Ascending aorta (tissue), 2 donors: ENCODE results near the gene GRM1. TPM values are rescaled to one million over a fixed set of nuclear protein-coding genes. Genes with fewer than 3 reads are reported as not detected.

Experiments
- DNase-seq, 2 donors: peaks; one replicate each; pipeline ENCODE4 v3.0.0-alpha.2; 2019; ENCODE audit warnings: low spot score in 2 of 2
- H3K27ac ChIP-seq, 2 donors: fragments of 200-600 bp; sonication (generic); one replicate each; pipeline ENCODE4 v1.5.1; 2016 to 2017; ENCODE audit warnings: mild to moderate bottlenecking in 1 of 2
- H3K27me3 ChIP-seq: fragments of 200-600 bp; sonication (generic); one replicate; pipeline ENCODE4 v1.5.1; 2017
- H3K36me3 ChIP-seq, 2 donors: fragments of 200-600 bp; sonication (generic); one replicate each; pipeline ENCODE4 v1.5.1; 2016
- H3K4me1 ChIP-seq, 2 donors: fragments of 200-600 bp; sonication (generic); one replicate each; pipeline ENCODE4 v1.5.1; 2016 to 2017; ENCODE audit warnings: mild to moderate bottlenecking in 1 of 2
- H3K4me3 ChIP-seq, 2 donors: fragments of 200-600 bp; sonication (generic); one replicate each; pipeline ENCODE4 v1.5.1; 2016 to 2017; ENCODE audit warnings: mild to moderate bottlenecking in 1 of 2
- H3K9me3 ChIP-seq, 2 donors: fragments of 200-600 bp; sonication (generic); one replicate each; pipeline ENCODE4 v1.5.1; 2016
- intact Hi-C: fragments of 100-400 bp; cut with DNase I; formaldehyde crosslinking; loops from one replicate; pipeline ENCODE4 v1.15.1; 2023
- total RNA-seq: library from RNA; depleted of rRNA; stranded (reverse); fragments of >200 nt; gene quantifications from one replicate; pipeline ENCODE4 v1.1.0, GENCODE V29; 2016
- TF ChIP-seq, protein P1 (sequence below), 3 experiments: fragments of 200-600 bp in 2 of 3; fragments of 450-650 bp in 1 of 3; sonication (generic) in 2 of 3; IDR thresholded peaks; one replicate each; pipeline ENCODE4 v1.5.1; 2016 to 2019; ENCODE audit warnings: antibody characterized with exemption in 3 of 3, mild to moderate bottlenecking in 1 of 3, moderate library complexity in 1 of 3

GRM1 gene
- total RNA-seq, 1 donor from 2014 or later = not detected

DNA sequence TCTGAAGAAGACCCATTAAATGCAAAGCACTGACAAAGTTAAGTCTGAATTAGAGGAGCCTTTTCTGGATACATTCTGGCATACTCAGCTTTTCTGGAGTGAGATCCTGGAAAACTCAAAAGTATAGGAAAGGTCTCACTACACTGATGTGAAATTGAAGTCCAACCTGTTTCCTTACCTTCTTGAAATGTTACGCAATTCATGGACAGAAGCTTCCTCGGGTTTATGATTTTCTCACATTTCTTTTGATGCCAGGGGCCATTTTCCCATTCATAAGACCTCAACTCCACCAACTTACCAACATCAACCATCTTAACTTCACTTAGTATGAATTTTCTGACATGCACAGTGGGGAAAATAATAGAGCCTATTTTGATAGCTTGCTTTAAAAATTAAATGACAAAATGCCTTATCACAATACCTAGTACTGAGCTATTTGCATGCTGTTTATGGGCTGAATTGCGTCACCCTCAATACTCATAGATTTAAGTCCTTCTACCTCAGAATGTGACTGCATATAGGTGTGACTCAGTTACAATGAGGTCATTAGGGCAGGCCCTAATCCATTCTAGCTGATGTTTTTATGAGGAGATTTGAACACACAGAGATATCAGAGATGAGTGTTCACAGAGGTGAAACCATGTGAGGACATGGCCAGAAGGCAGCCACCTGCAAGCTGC lies 441.4 kb downstream of the GRM1 start:
- intact Hi-C loops = no loop called here
- H3K36me3 ChIP-seq = no peaks in the 10 kb centered on the region
- TF ChIP-seq, protein P1, sequence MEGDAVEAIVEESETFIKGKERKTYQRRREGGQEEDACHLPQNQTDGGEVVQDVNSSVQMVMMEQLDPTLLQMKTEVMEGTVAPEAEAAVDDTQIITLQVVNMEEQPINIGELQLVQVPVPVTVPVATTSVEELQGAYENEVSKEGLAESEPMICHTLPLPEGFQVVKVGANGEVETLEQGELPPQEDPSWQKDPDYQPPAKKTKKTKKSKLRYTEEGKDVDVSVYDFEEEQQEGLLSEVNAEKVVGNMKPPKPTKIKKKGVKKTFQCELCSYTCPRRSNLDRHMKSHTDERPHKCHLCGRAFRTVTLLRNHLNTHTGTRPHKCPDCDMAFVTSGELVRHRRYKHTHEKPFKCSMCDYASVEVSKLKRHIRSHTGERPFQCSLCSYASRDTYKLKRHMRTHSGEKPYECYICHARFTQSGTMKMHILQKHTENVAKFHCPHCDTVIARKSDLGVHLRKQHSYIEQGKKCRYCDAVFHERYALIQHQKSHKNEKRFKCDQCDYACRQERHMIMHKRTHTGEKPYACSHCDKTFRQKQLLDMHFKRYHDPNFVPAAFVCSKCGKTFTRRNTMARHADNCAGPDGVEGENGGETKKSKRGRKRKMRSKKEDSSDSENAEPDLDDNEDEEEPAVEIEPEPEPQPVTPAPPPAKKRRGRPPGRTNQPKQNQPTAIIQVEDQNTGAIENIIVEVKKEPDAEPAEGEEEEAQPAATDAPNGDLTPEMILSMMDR (IDR thresholded peaks at IDR 0.05) = no peak
- no peak overlapping the region for H3K27ac ChIP-seq
- no peaks in the 10 kb centered on the region for H3K4me1 ChIP-seq
- no peaks in the 10 kb centered on the region for H3K9me3 ChIP-seq
- no peaks in the 10 kb centered on the region for H3K27me3 ChIP-seq
- no peak overlapping the region for H3K4me3 ChIP-seq
- DNase-seq = no peak

DNA sequence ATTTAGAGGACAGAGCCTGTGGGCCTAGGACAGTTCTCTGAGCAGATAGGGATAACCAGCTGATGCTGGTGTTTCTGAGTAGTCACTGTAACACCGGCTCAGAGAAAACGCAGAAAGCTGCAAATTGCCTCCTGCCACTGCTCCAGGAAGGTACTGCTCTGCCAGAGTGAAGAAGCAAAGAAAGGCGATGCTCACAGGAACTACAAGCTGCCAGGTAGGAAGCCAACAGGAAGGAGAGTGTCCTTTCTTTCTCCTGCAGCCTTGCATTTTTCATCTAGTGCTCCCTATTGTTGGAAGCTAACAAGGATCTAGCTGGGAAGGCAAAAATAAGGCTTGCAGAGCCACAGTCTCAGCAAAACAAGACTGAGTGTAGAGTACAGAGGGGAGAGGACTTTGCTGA lies 444.1 kb downstream of the GRM1 start:
- no peak overlapping the region for H3K27ac ChIP-seq
- no peaks in the 10 kb centered on the region for H3K27me3 ChIP-seq
- H3K9me3 ChIP-seq = no peaks in the 10 kb centered on the region
- DNase-seq = no peak
- no peaks in the 10 kb centered on the region for H3K4me1 ChIP-seq
- H3K36me3 ChIP-seq = no peaks in the 10 kb centered on the region
- intact Hi-C loops = no loop called here
- TF ChIP-seq, protein P1 (IDR thresholded peaks at IDR 0.05) = no peak
- no peak overlapping the region for H3K4me3 ChIP-seq

DNA sequence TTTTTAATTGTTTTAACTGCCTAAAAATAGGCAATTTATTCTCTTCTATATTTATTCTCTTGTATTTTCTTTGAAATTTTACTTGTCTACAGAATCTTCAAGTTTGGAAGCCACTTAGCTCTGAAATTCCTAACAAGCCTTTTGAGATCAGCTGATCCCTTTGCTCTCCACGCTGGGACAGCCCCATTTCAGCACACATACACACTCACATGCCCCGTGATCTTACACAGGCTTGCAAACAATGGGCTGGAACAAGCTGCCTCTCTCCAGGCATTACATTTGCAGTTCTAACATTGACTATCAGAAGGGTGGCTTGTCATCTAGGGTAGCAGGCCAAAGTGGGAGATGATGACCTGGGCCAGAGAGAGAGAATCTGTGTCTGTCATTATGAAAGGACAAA lies 452.7 kb downstream of the GRM1 start:
- no peaks in the 10 kb centered on the region for H3K4me1 ChIP-seq
- H3K27ac ChIP-seq = no peak overlapping the region
- no peaks in the 10 kb centered on the region for H3K27me3 ChIP-seq
- H3K9me3 ChIP-seq = peaks cover 0 to 3% of the 10 kb centered on the region in 2 donors
- H3K36me3 ChIP-seq = no peaks in the 10 kb centered on the region
- H3K4me3 ChIP-seq = no peak overlapping the region
- TF ChIP-seq, protein P1 (IDR thresholded peaks at IDR 0.05) = no peak
- DNase-seq = no peak
- intact Hi-C loops = no loop called here

DNA sequence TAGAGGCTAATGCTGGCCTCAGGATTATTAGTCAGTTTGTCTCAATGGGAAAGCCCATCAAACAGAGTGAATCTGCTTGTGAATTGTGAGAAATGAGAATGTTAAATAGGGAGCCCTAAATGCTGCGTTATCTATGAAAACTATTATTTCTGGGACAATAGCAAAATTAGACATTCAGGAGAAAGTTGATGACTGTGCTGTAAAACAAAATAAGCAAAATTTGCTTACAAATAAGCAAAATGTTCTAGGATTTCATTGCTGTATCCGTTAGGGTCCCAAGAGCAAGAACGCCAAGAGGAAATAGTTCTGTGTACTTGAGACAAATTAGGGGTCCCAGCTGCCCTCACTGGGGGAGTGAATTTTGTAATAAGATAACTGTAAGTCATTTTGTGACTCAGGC lies 455.5 kb downstream of the GRM1 start:
- DNase-seq = no peak
- Histone ChIP-seq H3K4me1 (no peaks in the 10 kb centered on the region), H3K27me3 (no peaks in the 10 kb centered on the region), H3K36me3 (no peaks in the 10 kb centered on the region), H3K9me3 (peaks cover 0 to 3% of the 10 kb centered on the region in 2 donors), H3K27ac (no peak overlapping the region), H3K4me3 (no peak overlapping the region)
- TF ChIP-seq, protein P1 (IDR thresholded peaks at IDR 0.05) = no peak
- intact Hi-C loops = no loop called here

Other genes with a start within 250 kb of the GRM1 start
- 1.2 TPM for gene FBXO30, start 214.3 kb upstream of the GRM1 start, total RNA-seq
- gene SHPRH, start 64.7 kb upstream of the GRM1 start, total RNA-seq = 58.1 TPM